ENCODE measurements around the gene SLC7A6OS. TPM values are rescaled to one million over a fixed set of nuclear protein-coding genes. Genes with fewer than 3 reads are reported as not detected.

SLC7A6OS gene
- total RNA-seq, 2 experiments from 2014 or later: 38.2 to 44.4 TPM

- H3K4me1 Mint-ChIP-seq: peaks cover 29% of the 10 kb centered on the region
- no peak for DNase-seq
- H3K9me3 Mint-ChIP-seq: no peaks in the 10 kb centered on the region
- H3K4me3 Mint-ChIP-seq: no peak overlapping the region
- no peak for ATAC-seq (ENCODE audit: low read depth)
- H3K36me3 Mint-ChIP-seq: peaks cover 36% of the 10 kb centered on the region
- no peaks in the 10 kb centered on the region for H3K27me3 Mint-ChIP-seq
- peak overlapping the region; percentile 13 for H3K27ac Mint-ChIP-seq
- POLR2A ChIA-PET: interaction anchor here (1.0 kb wide), 2 partner anchors 24 to 98 kb away, joined by 3 to 4 read pairs; partner anchors contain the start of genes PRMT7 and SLC7A6OS
Measured at GRCh38 chr16:68335175-68335574, 24.4 kb upstream of the SLC7A6OS start.

- H3K9me3 Mint-ChIP-seq: no peaks in the 10 kb centered on the region
- POLR2A ChIA-PET: interaction anchor here (0.8 to 2.8 kb wide), 5 partner anchors 14 to 75 kb away, joined by 3 to 8 read pairs (median 4); partner anchors contain the start of genes PRMT7, SLC7A6 and SLC7A6OS
- no peaks in the 10 kb centered on the region for H3K27me3 Mint-ChIP-seq
- ATAC-seq (ENCODE audit: low read depth): peak; percentile 65
- H3K27ac Mint-ChIP-seq: peak overlapping the region; percentile 90
- peaks cover 23% of the 10 kb centered on the region for H3K36me3 Mint-ChIP-seq
- DNase-seq: no peak
- peak overlapping the region; percentile 60 for H3K4me3 Mint-ChIP-seq
- H3K4me1 Mint-ChIP-seq: peaks cover 31% of the 10 kb centered on the region
Measured at GRCh38 chr16:68332411-68333121, 21.8 kb upstream of the SLC7A6OS start.

GRCh38 chr16:68331879-68332410 lies 21.2 kb upstream of the SLC7A6OS start:
- ATAC-seq (ENCODE audit: low read depth) (no peak), DNase-seq (no peak)
- H3K9me3 Mint-ChIP-seq: no peaks in the 10 kb centered on the region
- POLR2A ChIA-PET: interaction anchor here (0.8 to 2.8 kb wide), 7 partner anchors 15 to 74 kb away, joined by 3 to 8 read pairs (median 4); partner anchors contain the start of genes PRMT7, SLC7A6 and SLC7A6OS
- H3K27me3 Mint-ChIP-seq: no peaks in the 10 kb centered on the region
- H3K27ac Mint-ChIP-seq: peak overlapping the region; percentile 90
- H3K36me3 Mint-ChIP-seq: peaks cover 23% of the 10 kb centered on the region
- peaks cover 34% of the 10 kb centered on the region for H3K4me1 Mint-ChIP-seq
- H3K4me3 Mint-ChIP-seq: peak overlapping the region; percentile 60

GRCh38 chr16:68328860-68329390 lies 18.2 kb upstream of the SLC7A6OS start:
- POLR2A ChIA-PET: interaction anchor here (0.7 to 3.4 kb wide), 5 partner anchors 9 to 68 kb away, joined by 3 to 21 read pairs (median 9); partner anchors contain the start of genes PRMT7, SLC7A6 and SLC7A6OS
- no peak for ATAC-seq (ENCODE audit: low read depth)

GRCh38 chr16:68328151-68328859 lies 17.6 kb upstream of the SLC7A6OS start:
- Mint-ChIP-seq H3K27ac (no peak overlapping the region), H3K4me3 (no peak overlapping the region), H3K9me3 (no peaks in the 10 kb centered on the region), H3K4me1 (peaks cover 28% of the 10 kb centered on the region), H3K36me3 (peaks cover 25% of the 10 kb centered on the region), H3K27me3 (no peaks in the 10 kb centered on the region)
- ATAC-seq (ENCODE audit: low read depth): peak; percentile 81
- DNase-seq: peak; percentile 72
- POLR2A ChIA-PET: interaction anchor here (0.6 to 3.4 kb wide), 6 partner anchors 11 to 793 kb away, joined by 3 to 21 read pairs (median 7); partner anchors contain the start of genes PRMT7, SLC7A6 and SLC7A6OS

More at GRCh38 chr16:68328860-68329390, 18.2 kb upstream of the SLC7A6OS start:
- H3K27ac Mint-ChIP-seq: peak overlapping the region; percentile 33
- no peaks in the 10 kb centered on the region for H3K9me3 Mint-ChIP-seq
- H3K36me3 Mint-ChIP-seq: peaks cover 23% of the 10 kb centered on the region
- peaks cover 28% of the 10 kb centered on the region for H3K4me1 Mint-ChIP-seq
- no peak overlapping the region for H3K4me3 Mint-ChIP-seq
- no peaks in the 10 kb centered on the region for H3K27me3 Mint-ChIP-seq
- no peak for DNase-seq

GRCh38 chr16:68324780-68325357 lies 14.1 kb upstream of the SLC7A6OS start:
- no peaks in the 10 kb centered on the region for H3K27me3 Mint-ChIP-seq
- no peak for DNase-seq
- peaks cover 22% of the 10 kb centered on the region for H3K36me3 Mint-ChIP-seq
- POLR2A ChIA-PET: interaction anchor here (0.8 kb wide), 1 partner anchor 61 kb away, joined by 3 read pairs; the partner anchor contains the start of gene SLC7A6
- H3K9me3 Mint-ChIP-seq: no peaks in the 10 kb centered on the region
- H3K27ac Mint-ChIP-seq: no peak overlapping the region
- peaks cover 15% of the 10 kb centered on the region for H3K4me1 Mint-ChIP-seq
- H3K4me3 Mint-ChIP-seq: no peak overlapping the region
- no peak for ATAC-seq (ENCODE audit: low read depth)

- no peak for DNase-seq
- H3K9me3 Mint-ChIP-seq: no peaks in the 10 kb centered on the region
- no peaks in the 10 kb centered on the region for H3K27me3 Mint-ChIP-seq
- peaks cover 24% of the 10 kb centered on the region for H3K36me3 Mint-ChIP-seq
- POLR2A ChIA-PET: interaction anchor here (1.0 kb wide), 1 partner anchor 25 kb away, joined by 4 read pairs; no protein-coding TSS in a partner anchor
- no peak overlapping the region for H3K27ac Mint-ChIP-seq
- no peak overlapping the region for H3K4me3 Mint-ChIP-seq
- H3K4me1 Mint-ChIP-seq: peaks cover 15% of the 10 kb centered on the region
- no peak for ATAC-seq (ENCODE audit: low read depth)
Measured at GRCh38 chr16:68324336-68324735, 13.6 kb upstream of the SLC7A6OS start.

GRCh38 chr16:68319185-68319908 lies 8.6 kb upstream of the SLC7A6OS start:
- Mint-ChIP-seq H3K36me3 (peaks cover 31% of the 10 kb centered on the region), H3K4me1 (peaks cover 21% of the 10 kb centered on the region), H3K27ac (peak overlapping the region; percentile 63), H3K27me3 (no peaks in the 10 kb centered on the region), H3K4me3 (peak overlapping the region; percentile 24), H3K9me3 (no peaks in the 10 kb centered on the region)
- ATAC-seq (ENCODE audit: low read depth) (peak; percentile 73), DNase-seq (no peak)
- POLR2A ChIA-PET: interaction anchor here (0.9 to 2.3 kb wide), 2 partner anchors 8 to 10 kb away, joined by 3 to 8 read pairs; partner anchors contain the start of genes PRMT7 and SLC7A6OS

- Mint-ChIP-seq H3K27me3 (no peaks in the 10 kb centered on the region), H3K4me1 (peaks cover 41% of the 10 kb centered on the region), H3K36me3 (peaks cover 23% of the 10 kb centered on the region), H3K9me3 (no peaks in the 10 kb centered on the region), H3K27ac (no peak overlapping the region), H3K4me3 (no peak overlapping the region)
- DNase-seq: no peak
- ATAC-seq (ENCODE audit: low read depth): no peak
- POLR2A ChIA-PET: no interaction called here
Measured at GRCh38 chr16:68313116-68313515, 2.4 kb upstream of the SLC7A6OS start.

GRCh38 chr16:68310437-68310773 lies 341 bp downstream of the SLC7A6OS start:
- ATAC-seq (ENCODE audit: low read depth): no peak
- Mint-ChIP-seq H3K27me3 (no peaks in the 10 kb centered on the region), H3K36me3 (peaks cover 20% of the 10 kb centered on the region), H3K4me1 (peaks cover 43% of the 10 kb centered on the region), H3K4me3 (peak overlapping the region; percentile 93), H3K27ac (peak overlapping the region; percentile 92), H3K9me3 (no peaks in the 10 kb centered on the region)
- POLR2A ChIA-PET: interaction anchor here (0.5 to 3.8 kb wide), 29 partner anchors 10 to 1343 kb away, joined by 3 to 76 read pairs (median 7); partner anchors contain the start of genes DPEP2, PLA2G15 and SLC7A6
- no peak for DNase-seq

GRCh38 chr16:68309799-68310198 lies 947 bp downstream of the SLC7A6OS start:
- Mint-ChIP-seq H3K4me1 (peaks cover 44% of the 10 kb centered on the region), H3K27ac (peak overlapping the region; percentile 92), H3K27me3 (no peaks in the 10 kb centered on the region), H3K36me3 (peaks cover 22% of the 10 kb centered on the region), H3K4me3 (peak overlapping the region; percentile 93), H3K9me3 (no peaks in the 10 kb centered on the region)
- no peak for ATAC-seq (ENCODE audit: low read depth)
- POLR2A ChIA-PET: interaction anchor here (1.6 to 3.8 kb wide), 2 partner anchors 9 to 47 kb away, joined by 4 to 76 read pairs; partner anchors contain the start of gene SLC7A6
- DNase-seq: no peak

GRCh38 chr16:68306633-68307032 lies 4.1 kb downstream of the SLC7A6OS start:
- Mint-ChIP-seq H3K27me3 (no peaks in the 10 kb centered on the region), H3K36me3 (peaks cover 37% of the 10 kb centered on the region), H3K9me3 (no peaks in the 10 kb centered on the region), H3K4me1 (peaks cover 23% of the 10 kb centered on the region), H3K27ac (no peak overlapping the region), H3K4me3 (no peak overlapping the region)
- DNase-seq: no peak
- POLR2A ChIA-PET: interaction anchor here (1.4 to 1.7 kb wide), 2 partner anchors 21 to 42 kb away, joined by 3 to 5 read pairs; partner anchors contain the start of gene SLC7A6
- no peak for ATAC-seq (ENCODE audit: low read depth)

All from activated naive CD8-positive, alpha-beta T cell treated with anti-CD3 and anti-CD28 coated beads, Interleukin-2, amount 10 ng/mL, durations not matched to agents 7 days and 5 days (primary cell).